Thoracic aorta (tissue), 2 donors: Measurements from ENCODE around the gene TMEM167B. TPM values are rescaled to one million over a fixed set of nuclear protein-coding genes. Genes with fewer than 3 reads are reported as not detected.

ENCODE experiments used
- ATAC-seq: fragments of 150-250 bp; one replicate; pipeline ENCODE4 v1.8.0; 2017; ENCODE audit warnings: low read depth; ENCODE audit not compliant: insufficient number of reproducible peaks, low FRiP score
- DNase-seq: peaks from one replicate; pipeline ENCODE4 v3.0.0-alpha.2; 2020; ENCODE audit warnings: low spot score
- H3K27ac ChIP-seq, 2 donors: fragments of 200-600 bp; sonication (generic); 1 replicate in 1 of 2; 2 replicates in 1 of 2; pipeline ENCODE4 v1.5.1; 2016; ENCODE audit warnings: mild to moderate bottlenecking in 2 of 2, moderate library complexity in 2 of 2
- H3K27me3 ChIP-seq: fragments of 200-600 bp; sonication (generic); replicated peaks from 2 replicates; pipeline ENCODE4 v1.6.0; 2016; ENCODE audit warnings: mild to moderate bottlenecking; ENCODE audit not compliant: insufficient read depth
- H3K36me3 ChIP-seq: fragments of 200-600 bp; sonication (generic); one replicate; pipeline ENCODE4 v1.5.1; 2016
- H3K4me1 ChIP-seq, 2 donors: fragments of 200-600 bp; sonication (generic); 1 replicate in 1 of 2; 2 replicates in 1 of 2; pipeline versions ENCODE4 v1.5.1 to v1.6.0; 2016; ENCODE audit warnings: low read depth in 2 of 2, mild to moderate bottlenecking in 1 of 2; ENCODE audit not compliant: control insufficient read depth in 1 of 2
- H3K4me3 ChIP-seq: fragments of 200-600 bp; sonication (generic); 2 replicates; pipeline ENCODE4 v1.5.1; 2016; ENCODE audit warnings: mild to moderate bottlenecking
- H3K9me3 ChIP-seq: fragments of 200-600 bp; sonication (generic); 2 replicates; pipeline ENCODE4 v1.5.1; 2016
- total RNA-seq, 2 donors: library from RNA; depleted of rRNA; stranded (reverse); fragments of >200 nt; gene quantifications; one replicate each; pipeline versions ENCODE4 v1.1.0 to v1.2.3, GENCODE V29; 2016
- TF ChIP-seq, protein P1 (sequence below): fragments of 200-600 bp; sonication (generic); IDR thresholded peaks from one replicate; pipeline ENCODE4 v1.5.1; 2019; ENCODE audit warnings: antibody characterized with exemption

TMEM167B gene
- total RNA-seq, 2 donors from 2014 or later = 25.3 to 33.2 TPM

GRCh38 chr1:109131059-109131458 is 40.5 kb downstream of the TMEM167B start:
- H3K4me1 ChIP-seq = no peaks in the 10 kb centered on the region
- H3K27ac ChIP-seq = no peak overlapping the region
- H3K4me3 ChIP-seq = no peak overlapping the region
- DNase-seq (no peak), ATAC-seq (no peak)
- TF ChIP-seq, protein P1, sequence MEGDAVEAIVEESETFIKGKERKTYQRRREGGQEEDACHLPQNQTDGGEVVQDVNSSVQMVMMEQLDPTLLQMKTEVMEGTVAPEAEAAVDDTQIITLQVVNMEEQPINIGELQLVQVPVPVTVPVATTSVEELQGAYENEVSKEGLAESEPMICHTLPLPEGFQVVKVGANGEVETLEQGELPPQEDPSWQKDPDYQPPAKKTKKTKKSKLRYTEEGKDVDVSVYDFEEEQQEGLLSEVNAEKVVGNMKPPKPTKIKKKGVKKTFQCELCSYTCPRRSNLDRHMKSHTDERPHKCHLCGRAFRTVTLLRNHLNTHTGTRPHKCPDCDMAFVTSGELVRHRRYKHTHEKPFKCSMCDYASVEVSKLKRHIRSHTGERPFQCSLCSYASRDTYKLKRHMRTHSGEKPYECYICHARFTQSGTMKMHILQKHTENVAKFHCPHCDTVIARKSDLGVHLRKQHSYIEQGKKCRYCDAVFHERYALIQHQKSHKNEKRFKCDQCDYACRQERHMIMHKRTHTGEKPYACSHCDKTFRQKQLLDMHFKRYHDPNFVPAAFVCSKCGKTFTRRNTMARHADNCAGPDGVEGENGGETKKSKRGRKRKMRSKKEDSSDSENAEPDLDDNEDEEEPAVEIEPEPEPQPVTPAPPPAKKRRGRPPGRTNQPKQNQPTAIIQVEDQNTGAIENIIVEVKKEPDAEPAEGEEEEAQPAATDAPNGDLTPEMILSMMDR = no peak
- no peaks in the 10 kb centered on the region for H3K27me3 ChIP-seq
- H3K36me3 ChIP-seq = no peaks in the 10 kb centered on the region
- no peaks in the 10 kb centered on the region for H3K9me3 ChIP-seq

GRCh38 chr1:109131800-109132199 is 41.2 kb downstream of the TMEM167B start:
- Histone ChIP-seq H3K36me3 (no peaks in the 10 kb centered on the region), H3K9me3 (no peaks in the 10 kb centered on the region), H3K4me1 (no peaks in the 10 kb centered on the region), H3K4me3 (no peak overlapping the region), H3K27ac (no peak overlapping the region), H3K27me3 (no peaks in the 10 kb centered on the region)
- TF ChIP-seq, protein P1 = no peak
- DNase-seq (no peak), ATAC-seq (no peak)

GRCh38 chr1:109133002-109133706 is 42.6 kb downstream of the TMEM167B start:
- no peaks in the 10 kb centered on the region for H3K27me3 ChIP-seq
- TF ChIP-seq, protein P1 = no peak
- DNase-seq = no peak

DNA sequence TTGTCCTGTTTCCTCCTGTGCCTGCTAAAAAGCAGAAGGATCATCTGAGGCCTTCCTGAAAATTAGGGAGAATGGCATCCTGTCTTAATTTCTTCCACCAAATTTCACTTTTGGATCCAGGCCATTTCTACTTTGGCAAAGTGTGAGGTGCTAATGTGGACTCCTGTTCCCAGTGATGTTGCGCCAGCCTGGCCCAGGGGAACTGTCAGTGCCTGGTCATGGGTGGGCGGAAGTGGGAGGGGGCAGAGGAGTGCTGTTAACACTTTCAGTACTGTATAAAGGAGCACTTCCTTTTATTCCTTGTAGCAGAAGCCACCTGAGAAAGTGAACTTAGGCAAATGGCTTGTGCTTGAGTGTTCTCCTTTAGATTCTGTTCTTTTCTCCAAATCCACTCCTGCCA is 43.3 kb downstream of the TMEM167B start:
- no peak overlapping the region for H3K27ac ChIP-seq

More at GRCh38 chr1:109133002-109133706, 42.6 kb downstream of the TMEM167B start:
- H3K27ac ChIP-seq = no peak overlapping the region
- no peaks in the 10 kb centered on the region for H3K4me1 ChIP-seq
- H3K4me3 ChIP-seq = no peak overlapping the region
- no peaks in the 10 kb centered on the region for H3K36me3 ChIP-seq
- no peak for ATAC-seq
- H3K9me3 ChIP-seq = no peaks in the 10 kb centered on the region

GRCh38 chr1:109134423-109134822 is 43.9 kb downstream of the TMEM167B start:
- Histone ChIP-seq H3K9me3 (no peaks in the 10 kb centered on the region), H3K4me1 (no peaks in the 10 kb centered on the region), H3K36me3 (no peaks in the 10 kb centered on the region), H3K4me3 (no peak overlapping the region), H3K27me3 (no peaks in the 10 kb centered on the region), H3K27ac (no peak overlapping the region)
- DNase-seq (no peak), ATAC-seq (no peak)
- TF ChIP-seq, protein P1 = no peak

More for the DNA sequence above, 43.3 kb downstream of the TMEM167B start:
- Histone ChIP-seq H3K27me3 (no peaks in the 10 kb centered on the region), H3K36me3 (no peaks in the 10 kb centered on the region), H3K4me3 (no peak overlapping the region), H3K4me1 (no peaks in the 10 kb centered on the region), H3K9me3 (no peaks in the 10 kb centered on the region)
- ATAC-seq (no peak), DNase-seq (no peak)
- TF ChIP-seq, protein P1 = no peak
